Gastroesophageal sphincter (tissue), 4 donors: ENCODE data around the gene DDX20. TPM values are rescaled to one million over a fixed set of nuclear protein-coding genes. Genes with fewer than 3 reads are reported as not detected.

Source experiments
- ATAC-seq: fragments of 150-250 bp; one replicate; pipeline ENCODE4 v1.9.1; 2016; ENCODE audit warnings: mild to moderate bottlenecking, moderate library complexity
- H3K27ac ChIP-seq, 4 donors: fragments of 200-600 bp; sonication (generic) in 3 of 4; 1 replicate in 3 of 4; 2 replicates in 1 of 4; pipeline ENCODE4 v1.5.1; 2016 to 2019
- H3K27me3 ChIP-seq: fragments of 200-600 bp; sonication (generic); one replicate; pipeline ENCODE4 v1.5.1; 2019
- H3K36me3 ChIP-seq, 2 donors: fragments of 200-600 bp; sonication (generic); one replicate each; pipeline ENCODE4 v1.5.1; 2019; ENCODE audit warnings: control low read depth in 1 of 2
- H3K4me1 ChIP-seq, 3 donors: fragments of 200-600 bp; sonication (generic); 1 replicate in 2 of 3; 2 replicates in 1 of 3; pipeline ENCODE4 v1.5.1; 2016 to 2019; ENCODE audit warnings: control low read depth in 2 of 3
- H3K4me3 ChIP-seq, 2 donors: fragments of 200-600 bp; sonication (generic); one replicate each; pipeline ENCODE4 v1.5.1; 2019; ENCODE audit warnings: mild to moderate bottlenecking in 1 of 2, moderate library complexity in 1 of 2
- H3K9me3 ChIP-seq, 3 donors: fragments of 200-600 bp; sonication (generic); one replicate each; pipeline ENCODE4 v1.5.1; 2017 to 2019; ENCODE audit warnings: control low read depth in 2 of 3
- CTCF ChIP-seq, 4 experiments: fragments of 200-600 bp in 2 of 4; fragments of 450-650 bp in 2 of 4; sonication (generic) in 1 of 4; IDR thresholded peaks; one replicate each; pipeline ENCODE4 v1.5.1; 2017 to 2019; ENCODE audit warnings: antibody characterized with exemption in 4 of 4, mild to moderate bottlenecking in 2 of 4, moderate library complexity in 2 of 4
- EP300 ChIP-seq: sonication (generic); formaldehyde crosslinking; IDR thresholded peaks from one replicate; pipeline ENCODE4 v1.6.1; 2017; ENCODE audit warnings: antibody characterized with exemption, mild to moderate bottlenecking
- POLR2A ChIP-seq, 2 donors: fragments of 450-650 bp; IDR thresholded peaks; one replicate each; pipeline ENCODE4 v1.6.1; 2017; ENCODE audit warnings: antibody characterized with exemption in 2 of 2, mild to moderate bottlenecking in 2 of 2, moderate library complexity in 1 of 2
- POLR2AphosphoS5 ChIP-seq: sonication (generic); formaldehyde crosslinking; IDR thresholded peaks from one replicate; pipeline ENCODE4 v1.6.1; 2017; ENCODE audit warnings: antibody characterized with exemption
- WGBS, 2 donors: methylation state at CpG; one replicate each; pipeline ENCODE4 v1.1.5; 2018; ENCODE audit warnings: low coverage in 1 of 2; 5-methylcytosine and 5-hydroxymethylcytosine counted together
- small RNA-seq, 4 donors: library from RNA; depleted of rRNA; stranded (forward); fragments of <200 nt; gene quantifications; one replicate each; pipeline ENCODE3, GENCODE V24; 2016
- total RNA-seq, 4 donors: library from RNA; depleted of rRNA; stranded (reverse); fragments of >200 nt; gene quantifications; one replicate each; pipeline ENCODE4 v1.1.0, GENCODE V29; 2016

The DDX20 gene
- total RNA-seq, 4 donors from 2014 or later, result 11.6 to 24.4 (median 14.8) TPM

DNA sequence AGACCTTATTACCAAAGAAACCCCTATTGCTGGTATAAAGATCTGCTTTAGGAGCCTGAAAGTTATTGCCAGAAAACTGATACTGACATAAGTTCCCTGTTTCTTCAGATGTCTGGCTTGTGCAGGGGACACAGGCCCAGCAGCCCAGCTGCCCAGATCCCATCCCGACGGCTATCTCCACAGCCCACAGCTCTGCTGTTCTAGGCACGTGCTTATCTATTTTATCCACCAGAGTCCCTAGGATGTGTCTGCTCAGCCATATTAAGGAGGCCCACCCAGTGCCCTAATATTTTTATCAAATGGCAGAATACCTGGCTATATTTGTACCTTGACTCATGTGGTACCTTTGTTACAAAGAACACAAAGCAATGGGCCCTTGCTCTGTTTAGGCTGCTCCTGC, 58.9 kb downstream of the DDX20 start:
- Histone ChIP-seq H3K4me1 (no peaks in the 10 kb centered on the region), H3K27ac (no peak overlapping the region), H3K27me3 (no peaks in the 10 kb centered on the region), H3K36me3 (peaks cover 0 to 4% of the 10 kb centered on the region in 2 donors), H3K9me3 (no peaks in the 10 kb centered on the region), H3K4me3 (no peak overlapping the region)
- no peak for ATAC-seq
- no peak for TF ChIP-seq POLR2AphosphoS5
- no peak for TF ChIP-seq CTCF (IDR thresholded peaks at IDR 0.05)
- no peak for TF ChIP-seq POLR2A (IDR thresholded peaks at IDR 0.05)
- no peak for TF ChIP-seq EP300
- WGBS, 2 donors, result 100% methylated on average over 1 of the region's 3 CpGs

Small RNA genes within 50 kb of the gene (small RNA-seq; reads per million reads assigned to genes)
- 0 to 2.7 (median 0.63) reads per million in 4 donors for gene INKA2

Other genes with a start within 250 kb of the DDX20 start
- 100 to 1,000 TPM; 177 to 268 (median 214) TPM for gene RAP1A, start 136.1 kb upstream of the DDX20 start, total RNA-seq
- 10 to 100 TPM in 1 of 4 donors, 1 to 10 TPM in 3; 7.2 to 12.8 (median 8.8) TPM for gene INKA2, start 16.5 kb upstream of the DDX20 start, total RNA-seq
- 10 to 100 TPM; 36.2 to 58.7 (median 57.4) TPM for gene KCND3, start 233.8 kb downstream of the DDX20 start, total RNA-seq